Hepatocyte (in vitro differentiated cells): ENCODE data around the gene WNT7A.

Source experiments
- CTCF ChIP-seq: fragments of 200-600 bp; sonication (generic); IDR thresholded peaks from 2 replicates; pipeline ENCODE4 v1.5.1; 2016; ENCODE audit warnings: antibody characterized with exemption, mild to moderate bottlenecking; ENCODE audit not compliant: poor library complexity
- EZH2 ChIP-seq: fragments of 200-600 bp; sonication (generic); IDR thresholded peaks from 2 replicates; pipeline ENCODE4 v1.6.1; 2016; ENCODE audit warnings: antibody characterized with exemption, mild to moderate bottlenecking, borderline replicate concordance
- EZH2phosphoT487 ChIP-seq: fragments of 200-600 bp; sonication (generic); IDR thresholded peaks from one replicate; pipeline ENCODE4 v1.6.1; 2018; ENCODE audit warnings: antibody characterized with exemption, mild to moderate bottlenecking, low read depth, moderate library complexity; ENCODE audit not compliant: unreplicated experiment, severe bottlenecking

GRCh38 chr3:13854492-13854891 is 25.4 kb downstream of the WNT7A start:
- TF ChIP-seq CTCF (no peak), EZH2 (no peak), EZH2phosphoT487 (no peak)
